T-cell (primary cell): ENCODE results near the gene METAP1. TPM values are rescaled to one million over a fixed set of nuclear protein-coding genes. Genes with fewer than 3 reads are reported as not detected.

Experiments used
- ATAC-seq, 4 experiments: fragments of 200-7000 bp in 3 of 4; fragments of 150-1000 bp in 1 of 4; cut with Tn5 transposase; replicated peaks in 1 of 4; 1 replicate in 3 of 4; 2 replicates in 1 of 4; pipeline ENCODE4 v1.10.0; 2021; ENCODE audit warnings: moderate library complexity in 3 of 4, mild to moderate bottlenecking in 2 of 4, moderate number of reproducible peaks in 1 of 4
- CTCF ChIA-PET, 2 donors: fragments of 300-600 bp; sonication (Branson Sonifier 250); formaldehyde crosslinking; loops; one replicate each; lab custom pipeline; 2022; ENCODE audit warnings: antibody characterized with exemption in 2 of 2; lab: Charles Lee
- POLR2A ChIA-PET, 2 donors: fragments of 300-600 bp; sonication (Branson Sonifier 250); formaldehyde crosslinking; loops; one replicate each; lab custom pipeline; 2022; ENCODE audit warnings: antibody characterized with exemption in 2 of 2; lab: Charles Lee
- DNase-seq, 35 experiments: peaks; one replicate each; pipeline versions ENCODE4 v3.0.0 to v3.0.0-alpha.2; 2013 to 2023
- H3K27ac ChIP-seq: one replicate; pipeline ENCODE4 v1.5.1; 2013; ENCODE audit warnings: low read length
- H3K27me3 ChIP-seq, 2 experiments: replicated peaks in 1 of 2; 1 replicate in 1 of 2; 2 replicates in 1 of 2; pipeline versions ENCODE4 v1.6.1 to v1.7.0; 2013; ENCODE audit warnings: low read length in 1 of 2, mixed read lengths in 1 of 2; ENCODE audit not compliant: control insufficient read depth in 2 of 2, insufficient read depth in 2 of 2; ENCODE audit errors: extremely low read depth in 1 of 2
- H3K36me3 ChIP-seq, 2 donors: 1 replicate in 1 of 2; 2 replicates in 1 of 2; pipeline versions ENCODE4 v1.6.1 to v1.7.0; 2013; ENCODE audit warnings: low read length in 1 of 2; ENCODE audit not compliant: control insufficient read depth in 2 of 2, insufficient read depth in 1 of 2; ENCODE audit errors: extremely low read depth in 1 of 2
- H3K4me1 ChIP-seq, 2 experiments: 1 replicate in 1 of 2; 2 replicates in 1 of 2; pipeline versions ENCODE4 v1.6.1 to v1.7.0; 2013; ENCODE audit warnings: low read length in 2 of 2, mixed read lengths in 1 of 2; ENCODE audit not compliant: insufficient read depth in 2 of 2, control insufficient read depth in 1 of 2; ENCODE audit errors: extremely low read depth in 1 of 2
- H3K4me3 ChIP-seq, 2 donors: 1 replicate in 1 of 2; 2 replicates in 1 of 2; pipeline versions ENCODE4 v1.5.1 to v1.7.0; 2013; ENCODE audit warnings: mild to moderate bottlenecking in 2 of 2, low read length in 1 of 2, moderate library complexity in 1 of 2; ENCODE audit not compliant: control insufficient read depth in 1 of 2; ENCODE audit errors: extremely low read depth in 1 of 2
- H3K9me3 ChIP-seq: 2 replicates; pipeline ENCODE4 v1.7.0; 2013
- H3K27ac Mint-ChIP-seq, 2 donors: one replicate each; pipeline ENCODE4 v1.8.0; 2020 to 2021; ENCODE audit warnings: mild to moderate bottlenecking in 2 of 2, mixed read lengths in 2 of 2
- H3K27me3 Mint-ChIP-seq, 2 donors: one replicate each; pipeline ENCODE4 v1.8.0; 2021 to 2022; ENCODE audit warnings: mixed read lengths in 2 of 2
- H3K36me3 Mint-ChIP-seq: one replicate; pipeline ENCODE4 v1.8.0; 2021; ENCODE audit warnings: mixed read lengths
- H3K4me1 Mint-ChIP-seq, 3 donors: one replicate each; pipeline ENCODE4 v1.8.0; 2020 to 2022; ENCODE audit warnings: mixed read lengths in 3 of 3, mild to moderate bottlenecking in 1 of 3
- H3K4me3 Mint-ChIP-seq, 3 donors: one replicate each; pipeline ENCODE4 v1.8.0; 2020 to 2022; ENCODE audit warnings: mild to moderate bottlenecking in 3 of 3, mixed read lengths in 3 of 3, moderate library complexity in 3 of 3
- H3K9me3 Mint-ChIP-seq, 3 donors: one replicate each; pipeline ENCODE4 v1.8.0; 2020 to 2022; ENCODE audit warnings: mixed read lengths in 3 of 3
- WGBS: methylation state at CpG from one replicate; pipeline ENCODE4 v1.1.5; 2013; ENCODE audit warnings: missing lambda C conversion rate; ENCODE audit not compliant: insufficient coverage; 5-methylcytosine and 5-hydroxymethylcytosine counted together
- total RNA-seq, 35 experiments: library from RNA in 6 of 35; stranded (reverse) in 6 of 35; fragments of 120-200 nt in 1 of 35; gene quantifications; one replicate each; pipeline versions ENCODE4 v1.2.1 to v1.2.4 and lab custom pipeline; 2013 to 2026

The METAP1 gene
- total RNA-seq: 10 to 100 TPM; 32.9 to 39.8 (median 39.2) TPM
- 45.7 TPM for total RNA-seq (2013)
- 36.4 to 121 (median 51.7) reads per million in 29 experiments for total RNA-seq (lab: John Stamatoyannopoulos, UW)

DNA sequence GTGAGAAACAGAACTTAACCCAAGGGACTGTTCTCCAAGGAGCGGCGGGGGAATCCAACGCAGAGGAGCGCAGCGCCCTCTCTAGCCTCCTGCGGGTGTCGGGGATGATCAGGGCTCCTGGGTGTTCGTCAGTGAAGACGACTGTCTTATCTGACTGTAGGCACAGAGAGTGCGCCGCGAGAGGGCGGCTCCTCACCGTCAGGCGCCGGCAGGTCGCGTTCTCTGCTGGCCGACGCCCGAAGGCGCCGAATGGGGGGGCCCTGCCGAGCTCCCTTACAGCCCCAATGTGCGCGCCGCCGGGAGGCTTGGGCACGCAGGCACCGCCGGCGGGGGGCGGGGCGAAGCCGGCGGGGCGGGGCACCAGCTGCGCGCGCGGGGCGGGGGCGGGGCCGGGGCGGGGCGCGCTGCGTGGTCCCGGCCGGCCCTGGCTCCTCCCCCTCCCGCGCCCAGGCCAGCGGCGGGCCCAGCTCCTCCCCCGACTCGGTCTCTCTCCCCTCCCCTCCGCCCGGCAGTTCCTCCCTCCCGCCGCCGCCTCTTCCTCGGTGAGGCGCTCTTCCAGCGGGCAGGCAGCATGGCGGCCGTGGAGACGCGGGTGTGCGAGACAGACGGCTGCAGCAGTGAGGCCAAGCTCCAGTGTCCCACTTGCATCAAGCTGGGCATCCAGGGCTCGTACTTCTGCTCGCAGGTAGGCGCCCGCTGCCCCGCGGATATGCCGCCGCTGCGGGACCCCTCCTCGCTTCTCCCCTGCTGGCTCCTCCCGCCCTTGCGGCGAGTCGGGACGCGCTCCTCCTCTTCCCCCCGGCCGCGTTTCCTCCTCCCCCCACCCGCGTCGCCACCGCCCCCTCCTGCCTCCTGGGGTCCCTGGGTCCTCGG is at the start of gene METAP1:
METAP1 (plus strand) TSS at position 539 of the 873 bp plus-strand sequence; CDS start at position 572, 33 bp downstream.
- peak; percentile 90 to 99 (median 97) for DNase-seq
- H3K4me3 ChIP-seq: peak within 1 kb of the TSS; percentile 69 to 97
- no peaks in the 10 kb centered on the region for H3K27me3 ChIP-seq
- CTCF ChIA-PET: interaction anchor here (0.6 to 3.6 kb wide), 45 partner anchors 8 to 1098 kb away, joined by 3 to 105 read pairs (median 4); partner anchors contain the start of genes ADH5 (in 1 of the 2), DAPP1 (in 1 of the 2), DNAJB14 (in 1 of the 2) and EIF4E (in 1 of the 2)
- peaks cover 12 to 16% of the 10 kb centered on the region in 2 experiments for H3K4me1 ChIP-seq
- peak within 1 kb of the TSS; percentile 99 for H3K27ac Mint-ChIP-seq
- POLR2A ChIA-PET: interaction anchor here (0.5 to 2.4 kb wide), 15 partner anchors 16 to 953 kb away, joined by 3 to 10 read pairs (median 4); partner anchors contain the start of genes ADH5 (in 2 of the 2), EIF4E (in 1 of the 2) and TRMT10A (in 1 of the 2)
- H3K36me3 Mint-ChIP-seq: peaks cover 2% of the 10 kb centered on the region
- H3K9me3 ChIP-seq: no peaks in the 10 kb centered on the region
- no peaks in the 10 kb centered on the region for H3K36me3 ChIP-seq
- ATAC-seq: peak; percentile 88 to 89 (median 88)
- H3K4me1 Mint-ChIP-seq: peaks cover 39 to 49% (median 44%) of the 10 kb centered on the region in 3 donors
- peak within 1 kb of the TSS; percentile 93 for H3K27ac ChIP-seq
- 0% methylated on average over 56 of the region's 94 CpGs for WGBS
- no peaks in the 10 kb centered on the region for H3K9me3 Mint-ChIP-seq
- H3K4me3 Mint-ChIP-seq: peak within 1 kb of the TSS; percentile 82 to 87 (median 86)
- no peaks in the 10 kb centered on the region for H3K27me3 Mint-ChIP-seq

DNA sequence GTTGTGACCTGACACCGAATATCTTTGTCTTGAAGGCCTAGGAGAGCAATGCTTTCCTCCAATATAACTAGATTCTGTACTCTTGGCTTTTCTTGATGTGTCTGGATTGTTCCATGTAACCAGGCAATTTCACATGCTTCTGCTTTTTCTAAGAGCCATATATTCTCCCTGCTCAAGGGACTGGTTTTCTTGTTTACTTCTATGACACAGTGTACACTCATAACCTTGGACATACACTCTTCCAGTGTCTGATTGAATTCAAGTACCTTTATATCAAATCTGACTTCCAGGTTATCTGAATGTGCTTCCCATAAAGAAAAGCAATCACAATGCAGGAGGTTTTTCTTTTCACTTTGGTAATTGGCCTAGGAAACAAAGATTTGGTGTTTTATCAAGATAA is 49.2 kb upstream of the METAP1 start:
- Histone ChIP-seq H3K27me3 (peaks cover 0 to 3% of the 10 kb centered on the region in 2 experiments), H3K27ac (no peak overlapping the region), H3K4me3 (no peak overlapping the region), H3K9me3 (no peaks in the 10 kb centered on the region), H3K4me1 (no peaks in the 10 kb centered on the region), H3K36me3 (no peaks in the 10 kb centered on the region)
- CTCF ChIA-PET: interaction anchor here in 1 of 2 donors (0.6 kb wide), 1 partner anchor 15 kb away, joined by 8 read pairs; no protein-coding TSS in a partner anchor
- POLR2A ChIA-PET: interaction anchor here in 1 of 2 donors (0.6 kb wide), 1 partner anchor 396 kb away, joined by 6 read pairs; no protein-coding TSS in a partner anchor
- Mint-ChIP-seq H3K27ac (no peak overlapping the region), H3K4me3 (no peak overlapping the region), H3K27me3 (no peaks in the 10 kb centered on the region), H3K36me3 (no peaks in the 10 kb centered on the region), H3K9me3 (no peaks in the 10 kb centered on the region), H3K4me1 (no peaks in the 10 kb centered on the region)
- WGBS: no CpG with 5 or more reads among the region's 1 CpG
- DNase-seq (no peak), ATAC-seq (no peak)

DNA sequence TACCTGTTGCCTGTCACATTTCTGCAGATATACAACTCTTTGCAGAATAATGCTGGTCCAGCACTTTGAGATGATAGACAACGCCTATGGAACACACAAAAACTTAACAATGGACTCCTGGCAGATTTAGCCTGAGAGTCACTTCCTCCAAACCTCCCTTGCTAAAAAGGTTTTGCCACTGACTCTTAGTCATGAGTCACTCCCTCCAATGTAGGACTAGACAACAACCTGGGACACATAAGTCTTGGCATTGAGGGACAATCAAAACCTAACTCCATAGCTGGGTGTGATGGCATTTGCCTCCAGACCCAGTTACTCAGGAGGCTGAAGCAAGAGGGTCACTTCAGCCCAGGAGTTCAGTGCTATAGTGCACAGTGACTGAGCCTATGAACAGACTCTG is 44.6 kb upstream of the METAP1 start:
- no peak overlapping the region for H3K27ac ChIP-seq
- no peak for ATAC-seq
- Mint-ChIP-seq H3K27ac (no peak overlapping the region), H3K27me3 (peaks cover 3 to 8% of the 10 kb centered on the region in 2 donors), H3K9me3 (no peaks in the 10 kb centered on the region), H3K36me3 (no peaks in the 10 kb centered on the region), H3K4me3 (no peak overlapping the region), H3K4me1 (no peaks in the 10 kb centered on the region)
- no peaks in the 10 kb centered on the region for H3K36me3 ChIP-seq
- no peak overlapping the region for H3K4me3 ChIP-seq
- ChIA-PET POLR2A (interaction anchor here (0.5 to 0.6 kb wide), 2 partner anchors 77 to 1011 kb away, joined by 6 read pairs; no protein-coding TSS in a partner anchor), CTCF (interaction anchor here in 1 of 2 donors (0.6 kb wide), 1 partner anchor 9 kb away, joined by 3 read pairs; no protein-coding TSS in a partner anchor)
- no CpG with 5 or more reads among the region's 1 CpG for WGBS
- no peaks in the 10 kb centered on the region for H3K9me3 ChIP-seq
- H3K27me3 ChIP-seq: peaks cover 0 to 3% of the 10 kb centered on the region in 2 experiments
- no peak for DNase-seq
- H3K4me1 ChIP-seq: no peaks in the 10 kb centered on the region

DNA sequence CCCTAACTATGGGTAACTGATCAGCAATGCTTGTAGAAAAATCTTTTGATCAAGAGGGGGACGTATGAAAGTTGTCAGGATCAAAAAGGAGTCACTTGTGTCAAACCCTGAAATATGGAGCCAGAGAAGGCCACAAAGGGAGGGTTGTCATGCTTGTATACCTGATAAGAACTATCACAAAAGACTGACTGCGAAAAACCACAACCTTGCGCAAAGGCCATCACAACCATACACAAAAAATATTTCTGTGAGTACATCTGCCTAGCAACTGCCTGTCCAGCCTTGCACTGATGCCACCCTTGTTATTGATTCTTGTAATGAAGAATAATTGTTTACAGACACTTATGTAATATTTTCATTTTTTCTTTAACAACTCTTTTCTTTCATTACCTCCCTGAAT is 43.8 kb upstream of the METAP1 start:
- no peak overlapping the region for H3K27ac ChIP-seq
- H3K27ac Mint-ChIP-seq: no peak overlapping the region
- ChIA-PET CTCF (interaction anchor here in 1 of 2 donors (0.6 kb wide), 1 partner anchor 10 kb away, joined by 3 read pairs; no protein-coding TSS in a partner anchor), POLR2A (no interaction called here)
- H3K4me3 ChIP-seq: no peak overlapping the region
- H3K36me3 ChIP-seq: no peaks in the 10 kb centered on the region
- no CpG with 5 or more reads among the region's 3 CpGs for WGBS
- H3K4me3 Mint-ChIP-seq: no peak overlapping the region
- H3K27me3 Mint-ChIP-seq: peaks cover 3 to 10% of the 10 kb centered on the region in 2 donors
- no peaks in the 10 kb centered on the region for H3K9me3 Mint-ChIP-seq
- no peaks in the 10 kb centered on the region for H3K4me1 Mint-ChIP-seq
- H3K9me3 ChIP-seq: no peaks in the 10 kb centered on the region
- no peaks in the 10 kb centered on the region for H3K4me1 ChIP-seq
- peaks cover 0 to 3% of the 10 kb centered on the region in 2 experiments for H3K27me3 ChIP-seq
- ATAC-seq (no peak), DNase-seq (no peak)
- H3K36me3 Mint-ChIP-seq: no peaks in the 10 kb centered on the region

- Mint-ChIP-seq H3K4me1 (no peaks in the 10 kb centered on the region), H3K36me3 (no peaks in the 10 kb centered on the region), H3K4me3 (no peak overlapping the region), H3K27ac (no peak overlapping the region), H3K27me3 (peaks cover 7 to 14% of the 10 kb centered on the region in 2 donors), H3K9me3 (no peaks in the 10 kb centered on the region)
- Histone ChIP-seq H3K27ac (no peak overlapping the region), H3K9me3 (no peaks in the 10 kb centered on the region), H3K36me3 (no peaks in the 10 kb centered on the region), H3K4me3 (no peak overlapping the region), H3K27me3 (peaks cover 0 to 4% of the 10 kb centered on the region in 2 experiments), H3K4me1 (no peaks in the 10 kb centered on the region)
- WGBS: 100% methylated on average over 1 of the region's 6 CpGs
- POLR2A ChIA-PET: no interaction called here
- ATAC-seq: no peak
- CTCF ChIA-PET: no interaction called here
- DNase-seq: no peak
Measured at GRCh38 chr4:98955229-98955628, 40.3 kb upstream of the METAP1 start.

DNA sequence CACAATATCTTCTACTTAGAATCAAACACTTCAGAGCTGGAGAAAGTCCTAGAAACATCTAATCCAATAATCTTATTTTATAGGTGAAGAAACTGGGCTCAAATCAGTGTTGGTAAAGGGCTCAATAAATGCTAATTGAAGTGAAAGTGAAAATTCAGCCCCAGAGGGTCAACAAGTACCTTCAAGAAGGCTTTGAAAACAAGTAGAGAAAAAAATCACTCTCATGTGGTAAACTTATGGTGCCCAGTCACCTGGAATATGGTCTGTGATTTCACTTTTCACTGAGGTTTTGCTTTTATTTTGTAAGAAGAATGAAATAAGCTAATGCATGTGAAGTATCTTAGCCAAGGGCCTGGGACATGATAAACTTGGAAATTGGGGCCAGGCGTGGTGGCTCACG is 37.5 kb upstream of the METAP1 start:
- DNase-seq (no peak), ATAC-seq (no peak)
- ChIA-PET POLR2A (no interaction called here), CTCF (interaction anchor here in 1 of 2 donors (0.7 kb wide), 1 partner anchor 17 kb away, joined by 5 read pairs; no protein-coding TSS in a partner anchor)
- no peaks in the 10 kb centered on the region for H3K36me3 ChIP-seq
- peaks cover 7 to 14% of the 10 kb centered on the region in 2 donors for H3K27me3 Mint-ChIP-seq
- H3K9me3 ChIP-seq: no peaks in the 10 kb centered on the region
- peaks cover 0 to 4% of the 10 kb centered on the region in 2 experiments for H3K27me3 ChIP-seq
- no peak overlapping the region for H3K27ac ChIP-seq
- 85% methylated on average over 2 of the region's 2 CpGs for WGBS
- H3K4me3 ChIP-seq: no peak overlapping the region
- H3K4me1 ChIP-seq: no peaks in the 10 kb centered on the region
- no peaks in the 10 kb centered on the region for H3K36me3 Mint-ChIP-seq
- H3K9me3 Mint-ChIP-seq: no peaks in the 10 kb centered on the region
- H3K4me1 Mint-ChIP-seq: no peaks in the 10 kb centered on the region
- no peak overlapping the region for H3K27ac Mint-ChIP-seq
- H3K4me3 Mint-ChIP-seq: no peak overlapping the region
